Ishikawa (cell line): ENCODE measurements around the gene TRIM72.

Source experiments
- CEBPB ChIP-seq: IDR thresholded peaks from 2 replicates; pipeline ENCODE4 v1.6.1; 2012
- CREB1 ChIP-seq: IDR thresholded peaks from 2 replicates; pipeline ENCODE4 v1.6.1; 2012; ENCODE audit warnings: low read depth
- EGR1 ChIP-seq: IDR thresholded peaks from 2 replicates; pipeline ENCODE4 v1.6.1; 2012
- EP300 ChIP-seq: IDR thresholded peaks from 2 replicates; pipeline ENCODE4 v1.6.1; 2012; ENCODE audit warnings: borderline replicate concordance
- FOXM1 ChIP-seq: IDR thresholded peaks from 2 replicates; pipeline ENCODE4 v1.6.1; 2012; ENCODE audit warnings: low read depth, borderline replicate concordance
- NFIC ChIP-seq: IDR thresholded peaks from 2 replicates; pipeline ENCODE4 v1.6.1; 2012
- RAD21 ChIP-seq: IDR thresholded peaks from 2 replicates; pipeline ENCODE4 v1.6.1; 2012; ENCODE audit warnings: low read depth
- REST ChIP-seq: IDR thresholded peaks from 2 replicates; pipeline ENCODE4 v1.6.1; 2012; ENCODE audit warnings: low read depth, mild to moderate bottlenecking
- TAF1 ChIP-seq: IDR thresholded peaks from 2 replicates; pipeline ENCODE4 v1.6.1; 2012; ENCODE audit warnings: low read depth, mild to moderate bottlenecking
- TCF12 ChIP-seq: IDR thresholded peaks from 2 replicates; pipeline ENCODE4 v1.6.1; 2012; ENCODE audit warnings: low read depth
- TEAD4 ChIP-seq: IDR thresholded peaks from 2 replicates; pipeline ENCODE4 v1.6.1; 2012
- YY1 ChIP-seq: IDR thresholded peaks from 2 replicates; pipeline ENCODE4 v1.6.1; 2012; ENCODE audit warnings: low read depth
- ZBTB7A ChIP-seq: IDR thresholded peaks from 2 replicates; pipeline ENCODE4 v1.6.1; 2012; ENCODE audit warnings: low read depth
- TF ChIP-seq, protein P1 (sequence below): IDR thresholded peaks from 2 replicates; pipeline ENCODE4 v1.6.1; 2012
- TF ChIP-seq, protein P2 (sequence below): IDR thresholded peaks from 2 replicates; pipeline ENCODE4 v1.6.1; 2012

The TRIM72 gene

GRCh38 chr16:31258366-31258765 lies 44.4 kb downstream of the TRIM72 start:
- TF ChIP-seq, protein P1, sequence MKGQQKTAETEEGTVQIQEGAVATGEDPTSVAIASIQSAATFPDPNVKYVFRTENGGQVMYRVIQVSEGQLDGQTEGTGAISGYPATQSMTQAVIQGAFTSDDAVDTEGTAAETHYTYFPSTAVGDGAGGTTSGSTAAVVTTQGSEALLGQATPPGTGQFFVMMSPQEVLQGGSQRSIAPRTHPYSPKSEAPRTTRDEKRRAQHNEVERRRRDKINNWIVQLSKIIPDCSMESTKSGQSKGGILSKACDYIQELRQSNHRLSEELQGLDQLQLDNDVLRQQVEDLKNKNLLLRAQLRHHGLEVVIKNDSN: no peak
- TF ChIP-seq EP300: no peak

GRCh38 chr16:31260136-31260931 lies 46.4 kb downstream of the TRIM72 start:
- TF ChIP-seq, protein P2, sequence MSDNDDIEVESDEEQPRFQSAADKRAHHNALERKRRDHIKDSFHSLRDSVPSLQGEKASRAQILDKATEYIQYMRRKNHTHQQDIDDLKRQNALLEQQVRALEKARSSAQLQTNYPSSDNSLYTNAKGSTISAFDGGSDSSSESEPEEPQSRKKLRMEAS: no peak
- TF ChIP-seq TCF12: no peak
- TF ChIP-seq ZBTB7A: no peak
- TF ChIP-seq CREB1: no peak
- TF ChIP-seq TEAD4: no peak
- no peak for TF ChIP-seq FOXM1
- no peak for TF ChIP-seq YY1
- TF ChIP-seq TAF1: no peak
- no peak for TF ChIP-seq EP300
- TF ChIP-seq, protein P1: no peak
- TF ChIP-seq NFIC: no peak
- TF ChIP-seq EGR1: no peak
- no peak for TF ChIP-seq RAD21
- TF ChIP-seq REST: no peak

DNA sequence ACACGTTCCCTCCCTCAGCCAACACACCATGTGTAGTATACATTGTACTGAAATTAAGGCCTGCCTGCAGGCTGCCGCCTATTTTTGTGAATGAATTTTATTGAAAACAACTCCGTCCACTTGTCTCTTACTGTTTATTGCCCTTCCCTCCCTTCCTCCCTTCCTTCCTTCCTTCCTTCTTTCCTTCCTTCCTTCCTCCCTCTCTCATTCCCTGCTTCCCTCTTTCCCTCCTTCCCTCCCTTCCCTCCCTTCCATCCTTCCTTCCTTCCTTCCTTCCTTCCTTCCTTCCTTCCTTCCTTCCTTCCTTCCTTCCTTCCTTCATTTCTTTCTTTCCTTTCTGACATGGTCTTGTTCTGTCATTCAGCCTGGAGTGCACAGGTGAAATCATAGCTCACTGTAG lies 48.2 kb downstream of the TRIM72 start:
- no peak for TF ChIP-seq EP300
- no peak for TF ChIP-seq YY1
- TF ChIP-seq FOXM1: no peak
- no peak for TF ChIP-seq ZBTB7A
- TF ChIP-seq, protein P2: no peak
- TF ChIP-seq REST: no peak
- no peak for TF ChIP-seq TEAD4
- no peak for TF ChIP-seq NFIC
- TF ChIP-seq RAD21: no peak
- TF ChIP-seq EGR1: no peak
- TF ChIP-seq, protein P1: no peak
- no peak for TF ChIP-seq TCF12
- no peak for TF ChIP-seq CEBPB
- TF ChIP-seq TAF1: no peak
- no peak for TF ChIP-seq CREB1

DNA sequence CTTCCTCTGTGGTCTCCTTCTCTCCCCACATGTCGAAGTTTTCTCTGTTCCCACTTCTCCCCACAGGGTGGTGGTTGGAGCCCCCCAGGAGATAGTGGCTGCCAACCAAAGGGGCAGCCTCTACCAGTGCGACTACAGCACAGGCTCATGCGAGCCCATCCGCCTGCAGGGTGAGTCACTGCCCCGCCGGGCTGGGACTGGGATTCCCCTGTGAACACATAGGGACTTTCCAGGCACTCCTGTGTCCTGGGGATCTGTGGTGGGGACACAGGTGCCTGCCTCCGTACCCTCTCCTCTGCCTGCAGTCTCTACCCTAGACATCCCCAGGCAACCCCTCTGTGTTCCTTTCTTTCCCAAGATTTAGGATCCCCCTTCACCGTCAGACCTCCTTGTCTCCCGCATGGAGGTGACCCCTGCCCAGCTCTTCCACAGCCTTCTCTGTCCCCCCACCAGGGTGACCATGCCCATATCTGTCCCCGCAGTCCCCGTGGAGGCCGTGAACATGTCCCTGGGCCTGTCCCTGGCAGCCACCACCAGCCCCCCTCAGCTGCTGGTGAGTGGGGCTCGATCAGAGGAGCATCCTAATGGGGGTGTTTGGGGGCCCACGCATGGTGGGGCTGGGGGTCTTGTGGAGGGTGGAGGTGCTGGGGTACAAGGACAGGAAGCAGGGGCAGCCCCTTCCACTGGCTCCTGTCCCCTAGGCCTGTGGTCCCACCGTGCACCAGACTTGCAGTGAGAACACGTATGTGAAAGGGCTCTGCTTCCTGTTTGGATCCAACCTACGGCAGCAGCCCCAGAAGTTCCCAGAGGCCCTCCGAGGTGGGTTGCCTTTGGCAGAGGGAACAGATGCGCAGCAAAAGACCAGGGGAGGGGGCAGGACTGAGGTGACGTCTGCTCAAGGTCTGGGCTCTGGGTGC lies 51.7 kb downstream of the TRIM72 start:
- TF ChIP-seq RAD21 (no peak), EGR1 (no peak), YY1 (no peak), ZBTB7A (no peak), TEAD4 (no peak), TCF12 (no peak), TAF1 (no peak), CEBPB (no peak), EP300 (no peak), NFIC (no peak), REST (no peak), CREB1 (no peak), FOXM1 (no peak)
- TF ChIP-seq, protein P1: no peak
- TF ChIP-seq, protein P2: no peak
